K562 (cell line): ENCODE data around the gene DGCR6L. TPM values are rescaled to one million over a fixed set of nuclear protein-coding genes. Genes with fewer than 3 reads are reported as not detected.
A peak's percentile ranks its signal among the peaks of the same experiment; 100 is the strongest.

ENCODE experiments used
- E2F3 ChIP-seq: fragments of 250-450 bp; sonication (Bioruptor Pico); IDR thresholded peaks from 2 replicates; pipeline ENCODE4 v1.4.0; 2020; ENCODE audit warnings: mild to moderate bottlenecking
- ESRRA ChIP-seq: fragments of 450-650 bp; IDR thresholded peaks from 2 replicates; pipeline ENCODE4 v1.6.1; 2014; ENCODE audit warnings: low read depth, mild to moderate bottlenecking, moderate library complexity, borderline replicate concordance
- FOXO4 ChIP-seq: fragments of 450-650 bp; formaldehyde crosslinking; IDR thresholded peaks from 2 replicates; pipeline ENCODE4 v1.4.0; 2020; ENCODE audit warnings: mild to moderate bottlenecking, moderate library complexity
- MAX ChIP-seq: sonication (generic); formaldehyde crosslinking; IDR thresholded peaks from 2 replicates; pipeline ENCODE4 v1.9.0; 2022; ENCODE audit warnings: mild to moderate bottlenecking, missing genetic modification reagents
- MECOM ChIP-seq: fragments of 250-450 bp; sonication (Bioruptor Pico); IDR thresholded peaks from 2 replicates; pipeline ENCODE4 v1.8.0; 2022; ENCODE audit warnings: inconsistent platforms
- NFIC ChIP-seq: fragments of 450-650 bp; IDR thresholded peaks from 2 replicates; pipeline ENCODE4 v1.6.1; 2017; ENCODE audit warnings: mild to moderate bottlenecking, inconsistent platforms
- NONO ChIP-seq, 2 experiments: fragments of 200-400 bp in 1 of 2; fragments of 450-650 bp in 1 of 2; formaldehyde crosslinking in 1 of 2; IDR thresholded peaks; 2 replicates each; pipeline ENCODE4 v1.6.1; 2017; ENCODE audit warnings: low read depth in 2 of 2, mild to moderate bottlenecking in 2 of 2, moderate library complexity in 2 of 2, low read length in 1 of 2
- NR2F6 ChIP-seq: fragments of 450-650 bp; formaldehyde crosslinking; IDR thresholded peaks from 2 replicates; pipeline ENCODE4 v1.4.0; 2020; ENCODE audit warnings: mild to moderate bottlenecking
- NR4A1 ChIP-seq, 2 experiments: fragments of 250-450 bp in 1 of 2; fragments of 450-650 bp in 1 of 2; sonication (Bioruptor Pico) in 1 of 2; IDR thresholded peaks; 2 replicates each; pipeline versions ENCODE4 v1.4.0 to v1.6.1; 2016 to 2020; ENCODE audit warnings: mild to moderate bottlenecking in 2 of 2, missing compliant biosample characterization in 1 of 2, missing genetic modification characterization in 1 of 2, moderate library complexity in 1 of 2
- RBM17 ChIP-seq: fragments of 200-400 bp; formaldehyde crosslinking; IDR thresholded peaks from 2 replicates; pipeline ENCODE4 v1.6.1; 2017; ENCODE audit warnings: low read depth, mild to moderate bottlenecking, low read length, borderline replicate concordance
- RBM39 ChIP-seq: fragments of 200-400 bp; formaldehyde crosslinking; optimal IDR thresholded peaks from 2 replicates; pipeline ENCODE3; 2018; ENCODE audit warnings: low read depth, low read length
- RHOXF2B ChIP-seq: fragments of 250-450 bp; sonication (Bioruptor Pico); conservative IDR thresholded peaks from 2 replicates; pipeline ENCODE4 v1.5.1; 2021
- SPI1 ChIP-seq: IDR thresholded peaks from 2 replicates; pipeline ENCODE4 v1.6.1; 2011; ENCODE audit warnings: low read depth, low read length, control low read depth, borderline replicate concordance
- TGIF2 ChIP-seq: sonication (generic); formaldehyde crosslinking; IDR thresholded peaks from 2 replicates; pipeline ENCODE4 v1.8.1; 2022; ENCODE audit warnings: mild to moderate bottlenecking, missing genetic modification reagents, moderate library complexity
- WHSC1 ChIP-seq: IDR thresholded peaks from one replicate; pipeline ENCODE4 v1.6.1; 2012; ENCODE audit warnings: low read length, control low read depth, inconsistent platforms
- ZBTB33 ChIP-seq: sonication (generic); formaldehyde crosslinking; IDR thresholded peaks from 2 replicates; pipeline ENCODE4 v1.8.1; 2023; ENCODE audit warnings: mild to moderate bottlenecking, missing genetic modification reagents
- ZNF217 ChIP-seq: sonication (generic); formaldehyde crosslinking; IDR thresholded peaks from 2 replicates; pipeline ENCODE4 v1.8.0; 2022; ENCODE audit warnings: mild to moderate bottlenecking, missing genetic modification reagents
- ZNF23 ChIP-seq: fragments of 250-450 bp; sonication (Bioruptor Pico); IDR thresholded peaks from 2 replicates; pipeline ENCODE4 v1.4.0; 2020; ENCODE audit warnings: mild to moderate bottlenecking
- ZNF695 ChIP-seq: fragments of 450-650 bp; formaldehyde crosslinking; IDR thresholded peaks from 2 replicates; pipeline ENCODE4 v1.4.0; 2020; ENCODE audit warnings: mild to moderate bottlenecking, moderate library complexity
- ZNF740 ChIP-seq, 3 experiments: fragments of 200-800 bp in 1 of 3; sonication (Bioruptor generic) in 1 of 3; sonication (generic) in 1 of 3; formaldehyde crosslinking in 1 of 3; IDR thresholded peaks; 2 replicates each; pipeline versions ENCODE4 v1.6.1 to v1.8.0; 2016 to 2022; ENCODE audit warnings: mild to moderate bottlenecking in 2 of 3, missing compliant biosample characterization in 2 of 3, missing genetic modification characterization in 2 of 3, missing genetic modification reagents in 1 of 3
- ZNF77 ChIP-seq: fragments of 250-450 bp; sonication (Bioruptor Pico); IDR thresholded peaks from 2 replicates; pipeline ENCODE4 v1.5.0; 2020
- polyA plus RNA-seq, 8 experiments: library from polyadenylated mRNA; depleted of rRNA in 4 of 8; stranded (reverse) in 5 of 8; unstranded in 3 of 8; fragments of >200 nt; fragmentation: Nextera tagmentation in 2 of 8; fragmentation: Illumina TruSeq in 1 of 8; extraction: Ambion mirVana in 2 of 8; extraction: Trizol in 1 of 8; gene quantifications; 2 replicates each; pipeline versions ENCODE4 v1.2.1 to v1.2.3, GENCODE V29; 2011 to 2014; ENCODE audit warnings: inconsistent platforms in 1 of 8, missing spikeins in 1 of 8
- total RNA-seq, 7 experiments: library from RNA; depleted of rRNA in 6 of 7; stranded (reverse); fragments of >200 nt in 6 of 7; fragmentation: Illumina TruSeq in 2 of 7; extraction: Trizol in 2 of 7; gene quantifications; 2 replicates each; pipeline versions ENCODE4 v1.2.1 to v1.2.3, GENCODE V29; 2011 to 2021; ENCODE audit warnings: low replicate concordance in 1 of 7

The DGCR6L gene
- total and polyA plus RNA-seq, 9 of the 15 experiments (the other 6 are each of a cell fraction or from before 2014, with no cell fraction given): 3.6 to 151 (median 51.0) TPM

- TF ChIP-seq ZBTB33 (CRISPR knock-in tag) (no peak), SPI1 (peak; percentile 19; the same call in 1 of the 2 replicates), NONO (IDR thresholded peaks at IDR 0.05; ENCODE audit: low read depth in 2 of 2, low read length in 1 of 2) (peak in 1 of 2 experiments; percentile 95; a peak in 2 of 4 replicates), NR2F6 (CRISPR knock-in tag) (no peak), NR4A1 (CRISPR knock-in tag; IDR thresholded peaks at IDR 0.05) (no peak), NR4A1 (tag; IDR thresholded peaks at IDR 0.05) (peak; percentile 64; the same call in 1 of the 2 replicates), MECOM (CRISPR knock-in tag) (no peak), FOXO4 (no peak), TGIF2 (peak; percentile 59; the same call in 1 of the 2 replicates), RHOXF2B (CRISPR knock-in tag) (no peak), ZNF23 (CRISPR knock-in tag) (no peak), RBM17 (no peak), ZNF740 (CRISPR knock-in tag; IDR thresholded peaks at IDR 0.05) (0 out of 2 replicates have a peak, but pooled peaks have one; percentile 51), ZNF740 (tag; IDR thresholded peaks at IDR 0.05) (no peak), RBM39 (no peak), ZNF695 (CRISPR knock-in tag) (no peak), WHSC1 (no peak), NFIC (no peak), MAX (CRISPR knock-in tag) (peak; percentile 0; the same call in 1 of the 2 replicates), ZNF217 (CRISPR knock-in tag) (no peak), ZNF77 (CRISPR knock-in tag) (no peak), E2F3 (peak; percentile 43), ESRRA (0 out of 2 replicates have a peak, but pooled peaks have one; percentile 22)
These were observed 20.1 kb downstream of the DGCR6L start (continued) for GRCh38 chr22:20299746-20300136.
